Measurements from ENCODE around the gene PCMTD2. TPM values are rescaled to one million over a fixed set of nuclear protein-coding genes. Genes with fewer than 3 reads are reported as not detected.
"Not testable (repeated sequence)": the region's sequence is repeated elsewhere in the genome, so short reads cannot be mapped to it uniquely, and the experiment has no call there.

Gene PCMTD2
- total RNA-seq, 3 donors from 2014 or later (not counting 1 experiment from before 2014, with no cell fraction given): 63.8 to 100.0 (median 65.6) TPM

DNA sequence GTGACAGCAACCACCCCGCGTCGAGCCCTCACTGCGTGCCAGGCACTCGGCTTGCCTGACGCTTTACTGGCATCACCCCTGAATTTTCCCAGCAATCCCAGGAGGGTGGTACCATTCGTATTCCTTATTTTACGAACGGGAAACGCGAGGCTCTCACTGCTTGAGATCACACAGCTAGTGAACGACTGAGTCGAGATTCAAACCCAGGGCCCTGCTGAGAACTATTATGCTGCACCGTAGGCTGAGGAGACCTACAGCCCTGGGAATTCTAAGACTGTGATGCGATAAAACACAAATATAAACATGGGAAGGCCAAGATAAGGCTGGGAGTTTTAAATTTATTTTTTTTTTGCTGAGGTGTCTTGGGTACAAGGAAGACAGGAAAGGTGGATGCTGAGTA is 60.3 kb downstream of the PCMTD2 start:
- H3K4me1 Mint-ChIP-seq: not testable (repeated sequence)
- H3K27me3 Mint-ChIP-seq (ENCODE audit: low read depth in 2 of 2): peaks cover 17 to 28% of the 10 kb centered on the region in 2 donors

DNA sequence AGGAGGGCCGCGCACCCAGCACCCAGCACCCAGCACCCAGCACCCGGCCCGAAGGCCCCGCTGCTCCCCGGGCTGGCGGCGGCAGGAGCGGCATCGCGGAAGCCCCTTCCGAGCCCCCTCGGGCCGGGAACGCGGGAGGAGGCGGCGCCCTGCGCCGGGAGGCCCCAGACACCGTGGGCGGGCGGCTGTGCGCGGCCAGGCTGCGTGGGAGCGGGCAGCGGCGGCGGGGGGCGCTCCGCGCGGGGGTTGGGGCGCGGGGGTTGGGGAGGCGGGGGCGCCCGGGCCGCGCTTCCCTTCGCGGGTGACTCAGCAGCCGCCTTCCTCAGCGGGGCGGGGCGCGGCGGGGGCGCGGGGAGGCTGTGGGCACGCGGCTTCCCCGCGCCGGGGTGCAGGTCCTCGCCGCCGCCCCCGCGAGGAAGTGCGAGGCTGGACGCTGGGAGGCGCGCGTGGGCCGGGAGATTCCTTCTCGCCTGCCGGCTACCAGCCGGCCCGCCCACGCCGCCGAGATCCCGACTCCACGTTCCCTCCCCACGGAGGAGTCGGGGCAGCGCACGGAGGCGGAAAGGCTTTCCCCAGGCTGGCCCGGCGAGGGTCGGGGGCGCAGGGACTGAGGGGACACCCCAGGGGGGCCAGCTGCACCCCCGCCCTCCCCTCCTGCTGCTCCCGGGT is 61.0 kb downstream of the PCMTD2 start:
- H3K4me1 Mint-ChIP-seq; H3K27me3 ChIP-seq (ENCODE audit: control insufficient read depth, insufficient read depth, low read length); H3K4me3 ChIP-seq (ENCODE audit: low read length); H3K9me3 ChIP-seq (ENCODE audit: control insufficient read depth, insufficient read depth, low read length); H3K36me3 Mint-ChIP-seq; H3K4me3 Mint-ChIP-seq; intact Hi-C loops (cut with micrococcal nuclease); H3K27ac Mint-ChIP-seq; H3K27ac ChIP-seq (ENCODE audit: low read length); H3K9me3 Mint-ChIP-seq; H3K36me3 ChIP-seq (ENCODE audit: control insufficient read depth, insufficient read depth, low read length); H3K4me1 ChIP-seq (ENCODE audit: control insufficient read depth, insufficient read depth, low read length): not testable (repeated sequence)
- DNase-seq (peak in 1 of 2 donors; percentile 2), ATAC-seq (peak in 2 of 3 donors; percentile 34 to 58)
- 6% methylated on average over 74 of the region's 87 CpGs for WGBS (ENCODE audit: insufficient coverage)
- peaks cover 17 to 30% of the 10 kb centered on the region in 2 donors for H3K27me3 Mint-ChIP-seq (ENCODE audit: low read depth in 2 of 2)

More for the DNA sequence above, 60.3 kb downstream of the PCMTD2 start:
- H3K4me1 ChIP-seq (ENCODE audit: control insufficient read depth, insufficient read depth, low read length); H3K27ac Mint-ChIP-seq; H3K9me3 ChIP-seq (ENCODE audit: control insufficient read depth, insufficient read depth, low read length); H3K36me3 Mint-ChIP-seq; H3K36me3 ChIP-seq (ENCODE audit: control insufficient read depth, insufficient read depth, low read length); H3K27ac ChIP-seq (ENCODE audit: low read length); H3K4me3 ChIP-seq (ENCODE audit: low read length); ATAC-seq; H3K27me3 ChIP-seq (ENCODE audit: control insufficient read depth, insufficient read depth, low read length); H3K9me3 Mint-ChIP-seq; DNase-seq; intact Hi-C loops (cut with micrococcal nuclease): not testable (repeated sequence)
- H3K4me3 Mint-ChIP-seq: peak overlapping the region; percentile 45
- 73% methylated on average over 9 of the region's 15 CpGs for WGBS (ENCODE audit: insufficient coverage)

- intact Hi-C loops (cut with micrococcal nuclease); H3K4me1 ChIP-seq (ENCODE audit: control insufficient read depth, insufficient read depth, low read length); H3K27me3 ChIP-seq (ENCODE audit: control insufficient read depth, insufficient read depth, low read length); H3K9me3 ChIP-seq (ENCODE audit: control insufficient read depth, insufficient read depth, low read length); H3K27ac ChIP-seq (ENCODE audit: low read length); H3K4me1 Mint-ChIP-seq; H3K9me3 Mint-ChIP-seq; H3K4me3 ChIP-seq (ENCODE audit: low read length); ATAC-seq; DNase-seq; H3K27ac Mint-ChIP-seq; H3K36me3 Mint-ChIP-seq; H3K36me3 ChIP-seq (ENCODE audit: control insufficient read depth, insufficient read depth, low read length); H3K4me3 Mint-ChIP-seq: not testable (repeated sequence)
- WGBS (ENCODE audit: insufficient coverage): 91% methylated on average over 10 of the region's 15 CpGs
- H3K27me3 Mint-ChIP-seq (ENCODE audit: low read depth in 2 of 2): peaks cover 18 to 30% of the 10 kb centered on the region in 2 donors
Observed at GRCh38 chr20:64317331-64317730, 61.8 kb downstream of the PCMTD2 start.

DNA sequence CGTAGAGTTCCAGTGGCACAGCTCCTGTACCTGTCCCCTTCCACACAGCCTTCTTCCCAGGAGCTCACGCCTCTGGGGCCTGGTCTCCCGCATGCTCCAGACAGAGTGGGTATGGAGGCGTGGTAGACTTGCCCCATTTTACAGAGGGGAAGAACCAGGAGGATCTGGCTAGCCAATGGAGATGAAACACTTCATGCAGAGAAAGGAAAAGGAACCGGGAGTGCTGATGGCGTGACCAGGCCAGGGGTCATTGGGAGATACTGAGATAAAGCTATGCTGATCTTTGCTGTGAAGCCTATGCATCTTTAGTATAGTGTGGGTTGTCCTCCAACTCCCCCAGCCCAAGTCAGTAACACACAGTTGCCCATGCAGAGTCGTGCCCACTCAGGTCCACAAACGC is 62.5 kb downstream of the PCMTD2 start:
- H3K36me3 Mint-ChIP-seq; H3K4me3 ChIP-seq (ENCODE audit: low read length); H3K4me3 Mint-ChIP-seq; H3K27me3 ChIP-seq (ENCODE audit: control insufficient read depth, insufficient read depth, low read length); H3K27ac ChIP-seq (ENCODE audit: low read length); H3K27ac Mint-ChIP-seq; H3K36me3 ChIP-seq (ENCODE audit: control insufficient read depth, insufficient read depth, low read length); intact Hi-C loops (cut with micrococcal nuclease); H3K9me3 ChIP-seq (ENCODE audit: control insufficient read depth, insufficient read depth, low read length); ATAC-seq; DNase-seq; H3K9me3 Mint-ChIP-seq; H3K4me1 Mint-ChIP-seq; H3K4me1 ChIP-seq (ENCODE audit: control insufficient read depth, insufficient read depth, low read length): not testable (repeated sequence)
- WGBS (ENCODE audit: insufficient coverage): 93% methylated on average over 3 of the region's 8 CpGs
- H3K27me3 Mint-ChIP-seq (ENCODE audit: low read depth in 2 of 2): peaks cover 25 to 33% of the 10 kb centered on the region in 2 donors

DNA sequence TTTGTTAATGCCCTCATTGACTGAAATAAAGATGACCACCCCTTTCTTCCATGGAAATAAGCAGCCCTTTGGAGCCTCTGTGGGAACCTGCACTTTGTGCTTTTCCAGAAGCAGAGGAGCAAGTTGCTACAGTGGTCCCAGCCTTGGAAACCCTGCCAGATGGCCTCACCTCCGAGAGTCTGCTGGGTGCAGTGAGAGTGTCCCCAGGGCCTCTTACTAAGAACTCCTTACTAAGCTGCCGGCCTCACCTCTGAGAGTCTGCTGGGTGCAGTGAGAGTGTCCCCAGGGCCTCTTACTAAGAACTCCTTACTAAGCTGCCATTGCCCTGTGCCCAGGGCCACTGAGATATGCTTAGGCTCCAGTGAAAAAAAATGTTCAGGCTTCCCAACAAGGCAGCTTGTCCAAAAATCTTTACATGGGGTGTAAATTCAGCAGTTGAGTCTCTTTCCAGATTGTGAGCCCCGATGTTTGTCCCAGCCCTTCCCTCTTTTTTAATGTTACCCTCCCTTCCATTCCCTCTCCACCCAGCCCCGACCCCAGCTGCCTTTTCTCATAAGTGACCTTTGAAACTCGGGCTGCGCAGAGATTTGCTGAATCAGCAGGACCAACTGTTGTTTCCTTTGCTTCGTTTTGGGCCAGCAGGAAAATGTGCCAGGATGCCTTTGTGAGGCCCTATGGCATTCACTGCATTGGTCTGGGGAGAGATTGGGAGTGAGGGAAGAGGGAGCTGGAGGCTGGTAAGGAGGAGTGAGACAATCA is 66.7 kb downstream of the PCMTD2 start:
- H3K27ac ChIP-seq (ENCODE audit: low read length); H3K4me3 ChIP-seq (ENCODE audit: low read length); DNase-seq; H3K36me3 Mint-ChIP-seq; H3K4me1 Mint-ChIP-seq; H3K9me3 Mint-ChIP-seq; ATAC-seq; H3K36me3 ChIP-seq (ENCODE audit: control insufficient read depth, insufficient read depth, low read length); H3K4me1 ChIP-seq (ENCODE audit: control insufficient read depth, insufficient read depth, low read length); H3K27me3 ChIP-seq (ENCODE audit: control insufficient read depth, insufficient read depth, low read length); H3K4me3 Mint-ChIP-seq; H3K9me3 ChIP-seq (ENCODE audit: control insufficient read depth, insufficient read depth, low read length); H3K27ac Mint-ChIP-seq; intact Hi-C loops (cut with micrococcal nuclease): not testable (repeated sequence)
- WGBS (ENCODE audit: insufficient coverage): 64% methylated on average over 5 of the region's 7 CpGs
- H3K27me3 Mint-ChIP-seq (ENCODE audit: low read depth in 2 of 2): peaks cover 32 to 46% of the 10 kb centered on the region in 2 donors

Other genes with a start within 250 kb of the PCMTD2 start
- 1 to 10 TPM; 4.3 to 5.5 (median 5.3) TPM for gene C20orf204, start 219.6 kb upstream of the PCMTD2 start, total RNA-seq
- gene SOX18, start 206.1 kb upstream of the PCMTD2 start, total RNA-seq: not detected
- gene TCEA2, start 192.6 kb upstream of the PCMTD2 start, total RNA-seq: 10 to 100 TPM; 25.0 to 28.7 (median 28.5) TPM
- 10 to 100 TPM; 61.9 to 76.4 (median 68.2) TPM for gene RGS19, start 176.2 kb upstream of the PCMTD2 start, total RNA-seq
- 1 to 10 TPM; 1.2 to 2.2 (median 1.4) TPM for gene OPRL1, start 175.7 kb upstream of the PCMTD2 start, total RNA-seq
- not detected for gene LKAAEAR1, start 171.3 kb upstream of the PCMTD2 start, total RNA-seq
- not detected for gene NPBWR2, start 148.2 kb upstream of the PCMTD2 start, total RNA-seq
- not detected for gene MYT1, start 91.3 kb upstream of the PCMTD2 start, total RNA-seq